IPS DF 19.7 (cell line): Measurements from ENCODE around the gene ZEB1.
"Not testable (repeated sequence)": the region's sequence is repeated elsewhere in the genome, so short reads cannot be mapped to it uniquely, and the experiment has no call there.

ENCODE experiments used
- DNase-seq: peaks from one replicate; pipeline ENCODE4 v3.0.0-alpha.2; 2013; ENCODE audit warnings: low read depth, low spot score

Gene ZEB1

DNA sequence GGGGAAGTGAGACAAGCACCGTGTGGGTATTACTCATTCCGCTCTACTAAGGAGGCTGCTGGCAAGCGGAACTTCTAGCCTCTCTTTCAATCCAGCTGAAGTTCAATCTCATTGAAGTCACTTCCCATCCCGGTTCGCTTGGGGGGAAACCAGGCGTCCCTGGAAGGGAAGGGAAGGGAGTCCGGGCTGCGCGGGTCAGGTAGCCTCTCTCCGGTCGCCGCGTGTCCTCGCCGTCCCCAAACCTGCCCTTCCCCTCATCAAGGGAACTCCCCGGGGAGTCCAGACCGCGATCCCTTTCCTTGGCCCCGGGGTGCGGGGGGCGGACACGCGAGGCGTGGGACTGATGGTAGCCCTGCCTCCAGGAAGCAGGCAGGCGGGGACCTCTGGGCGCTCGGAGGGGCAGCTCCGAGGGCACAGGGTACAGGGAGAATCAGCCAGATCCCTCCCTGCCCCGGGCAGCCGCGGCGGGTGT, 598 bp upstream of the ZEB1 start:
- no peak for DNase-seq

DNA sequence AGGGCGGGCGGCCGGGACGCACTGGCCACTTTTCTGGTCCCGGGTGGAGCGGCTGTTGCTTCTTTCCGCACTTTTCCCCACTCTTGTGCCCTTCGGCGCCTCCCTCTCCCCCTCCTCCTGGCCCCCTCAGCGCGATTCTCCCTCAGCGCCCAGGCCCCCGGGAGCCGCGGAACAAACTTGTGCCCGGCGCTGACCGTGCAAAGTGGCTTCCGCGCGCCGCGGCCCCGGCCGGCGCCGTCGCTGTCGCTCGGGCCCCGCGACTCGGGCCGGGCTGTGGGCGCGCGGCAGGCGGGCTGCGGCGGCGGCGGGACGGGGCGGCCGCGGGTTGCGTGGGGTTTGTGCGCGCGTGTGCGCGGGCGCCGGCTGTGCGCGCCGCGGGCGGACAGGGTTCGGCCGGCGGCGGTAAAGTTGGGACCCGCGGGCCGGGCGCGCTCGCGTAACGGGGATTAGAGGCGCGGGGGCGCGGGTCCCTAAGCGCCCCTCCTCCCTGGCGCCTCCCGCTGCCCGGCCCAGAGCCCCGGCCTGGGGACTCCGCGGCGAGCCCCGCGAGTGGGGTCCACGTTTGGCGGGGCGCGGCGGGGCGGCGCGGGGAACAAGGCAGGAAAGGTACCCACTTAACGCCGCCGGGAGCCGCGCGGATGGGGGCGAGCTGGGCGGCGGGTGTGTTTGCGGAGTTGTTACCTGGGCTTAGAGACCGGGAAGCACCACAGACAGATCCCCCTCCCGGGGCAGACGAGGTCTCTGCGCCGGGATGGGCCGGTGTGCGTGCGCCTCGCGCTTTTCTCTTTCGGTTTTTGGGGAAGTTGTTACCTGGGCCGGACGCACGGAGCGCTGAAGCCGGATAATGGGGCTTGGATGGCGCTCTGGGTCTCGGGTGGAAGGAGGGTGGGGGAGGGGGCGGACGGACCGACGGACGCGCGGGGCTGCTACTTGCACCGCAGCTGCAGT, 860 bp downstream of the ZEB1 start:
- no peak for DNase-seq

DNA sequence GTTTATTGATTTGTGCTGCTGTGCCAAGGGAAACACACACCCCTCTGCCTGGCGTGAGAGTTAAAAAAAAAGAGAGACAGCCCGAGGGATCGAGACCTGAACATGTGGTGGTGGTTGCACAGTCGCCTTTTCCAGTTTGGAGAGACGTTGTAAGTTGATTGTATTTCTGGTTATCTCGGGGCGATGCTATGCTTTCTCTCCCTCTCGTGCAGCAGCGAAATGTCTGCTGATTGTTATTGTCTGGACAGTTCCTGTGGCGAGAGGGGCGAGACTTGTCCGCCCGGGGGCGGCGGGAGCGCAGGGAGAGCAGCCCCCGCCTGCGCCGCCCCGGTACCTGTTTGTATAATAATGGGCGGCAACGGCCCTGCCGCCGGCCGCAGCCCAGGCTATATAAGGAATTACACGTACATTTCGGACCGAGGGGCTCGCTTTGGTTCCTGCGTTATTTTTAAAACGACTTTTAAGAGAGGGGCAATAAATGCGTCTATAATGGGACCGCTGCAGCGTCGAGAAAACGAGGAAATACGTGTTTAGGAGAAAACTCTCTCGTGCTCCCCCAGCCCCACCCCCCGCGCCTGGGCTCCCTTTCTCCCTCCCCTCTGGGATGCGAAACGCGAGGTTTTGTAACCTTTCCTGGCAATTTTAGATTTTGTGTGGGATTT, 1.7 kb downstream of the ZEB1 start:
- DNase-seq = no peak

DNA sequence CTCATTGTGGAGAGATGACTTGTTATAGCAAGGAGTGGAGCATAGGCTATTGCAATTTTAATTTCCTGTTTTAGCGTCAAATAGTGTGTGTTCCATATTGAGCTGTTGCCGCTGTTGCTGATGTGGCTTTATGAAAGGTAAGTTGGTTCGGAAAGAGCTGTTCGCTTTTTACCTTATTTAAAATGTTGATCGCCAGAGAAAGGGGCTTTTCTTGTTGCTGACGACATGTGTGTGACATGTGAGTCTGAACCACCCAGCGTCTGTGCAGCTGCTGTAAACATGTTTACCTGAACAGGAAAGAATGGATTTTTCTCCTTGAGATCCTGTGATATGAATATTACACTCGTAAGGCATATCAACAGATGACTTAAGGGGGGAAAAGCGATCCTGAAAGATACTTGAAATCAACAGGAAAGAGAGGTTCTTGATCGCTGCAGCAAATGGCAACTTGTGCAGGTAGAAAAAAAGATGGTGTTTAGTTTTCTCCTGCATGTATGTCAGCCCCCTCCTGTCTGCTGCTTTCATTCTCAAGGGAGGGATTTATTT, 2.5 kb downstream of the ZEB1 start:
- DNase-seq = no peak

DNA sequence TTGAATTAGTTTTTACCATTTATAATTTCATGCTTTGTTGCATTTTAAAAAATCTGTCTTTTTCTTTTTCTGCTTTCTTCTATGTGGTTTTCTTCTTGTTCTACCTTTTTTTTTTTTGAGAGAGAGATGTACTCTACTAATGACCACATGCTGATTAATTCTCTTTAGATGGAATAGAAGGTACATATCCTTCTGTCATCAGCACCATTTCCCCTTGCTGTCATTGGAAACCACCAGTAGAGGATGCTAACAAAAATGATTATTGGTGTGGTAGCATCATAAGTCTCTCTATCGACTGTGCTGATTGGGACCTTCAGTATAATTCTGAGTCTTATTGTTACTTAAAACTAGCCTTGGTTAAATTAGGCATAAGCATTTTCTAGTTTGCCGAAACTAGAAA, 3.6 kb downstream of the ZEB1 start:
- no peak for DNase-seq

DNA sequence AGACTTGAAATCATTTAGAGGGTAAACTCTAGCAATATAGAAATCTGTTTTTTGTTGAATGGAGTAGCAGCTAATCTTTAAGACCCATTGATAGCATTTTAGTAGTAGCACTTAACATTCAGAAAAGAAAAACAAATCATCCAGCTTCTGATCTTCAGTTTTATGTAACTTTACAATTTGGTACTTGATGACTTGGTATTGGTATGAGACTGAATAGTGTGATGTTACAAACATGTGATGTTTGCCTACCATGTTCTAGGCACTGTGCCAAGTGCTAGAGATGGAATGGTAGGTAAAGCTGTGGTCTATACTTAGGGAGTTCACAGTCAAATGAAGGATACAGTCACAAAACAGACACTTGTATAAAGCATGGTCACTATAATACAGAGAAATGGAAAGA, 21.3 kb downstream of the ZEB1 start:
- no peak for DNase-seq

DNA sequence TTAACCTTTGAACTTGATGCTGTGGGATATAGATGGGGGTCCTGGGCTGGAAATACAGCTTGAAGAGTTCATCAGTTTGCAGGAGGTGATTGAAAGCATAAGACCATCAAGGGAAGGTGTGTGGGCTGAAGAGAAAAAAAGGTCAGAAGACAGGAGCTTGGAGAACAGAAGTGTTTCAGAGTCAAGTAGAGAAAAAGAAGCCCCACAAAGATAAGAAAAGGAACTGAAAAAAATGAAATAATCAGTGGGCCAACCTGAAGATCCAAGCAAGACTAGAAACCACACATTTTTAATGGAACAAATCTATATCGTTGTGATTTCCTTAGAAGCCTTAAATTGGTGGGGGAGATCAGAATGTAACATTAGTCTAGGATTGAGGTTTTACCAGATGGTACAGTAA, 22.5 kb downstream of the ZEB1 start:
- DNase-seq = no peak

DNA sequence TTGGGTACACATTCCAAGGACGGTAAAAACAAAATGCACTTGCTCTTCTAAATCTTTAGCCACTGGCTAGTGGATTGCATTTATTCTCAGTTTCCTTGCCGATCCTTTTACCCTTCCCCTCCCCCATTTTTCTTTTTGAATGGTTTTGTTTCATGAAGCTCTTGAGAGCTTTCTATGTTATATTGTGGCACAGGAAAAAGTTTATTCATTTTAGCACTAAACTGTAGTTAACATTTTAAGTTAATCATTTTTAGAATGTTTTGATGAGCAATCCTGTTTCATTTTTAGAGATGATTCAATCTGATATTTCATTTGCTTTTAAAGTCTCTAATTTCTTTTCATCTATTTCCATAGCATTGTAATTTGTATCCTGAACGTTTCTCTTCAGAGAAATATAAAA, 24.0 kb downstream of the ZEB1 start:
- DNase-seq = no peak

DNA sequence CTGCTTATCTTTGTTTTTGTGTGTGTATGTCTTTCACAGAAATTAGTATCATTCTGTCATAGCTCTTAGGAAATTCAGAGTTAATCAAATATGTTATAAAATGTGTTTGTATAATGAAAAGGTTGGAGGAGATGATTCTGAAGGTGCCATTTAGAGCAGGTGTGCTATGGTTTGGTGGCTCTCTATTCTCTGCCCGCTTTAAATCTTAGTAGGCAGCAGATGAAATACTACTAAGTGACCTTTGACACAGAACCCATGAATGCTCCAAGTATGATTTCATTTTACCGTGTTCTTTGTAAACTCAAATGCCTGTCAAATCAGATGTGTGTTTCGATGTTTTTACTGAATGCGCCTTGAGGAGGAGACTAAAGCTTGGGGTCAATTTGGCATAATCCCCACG, 24.5 kb downstream of the ZEB1 start:
- no peak for DNase-seq

DNA sequence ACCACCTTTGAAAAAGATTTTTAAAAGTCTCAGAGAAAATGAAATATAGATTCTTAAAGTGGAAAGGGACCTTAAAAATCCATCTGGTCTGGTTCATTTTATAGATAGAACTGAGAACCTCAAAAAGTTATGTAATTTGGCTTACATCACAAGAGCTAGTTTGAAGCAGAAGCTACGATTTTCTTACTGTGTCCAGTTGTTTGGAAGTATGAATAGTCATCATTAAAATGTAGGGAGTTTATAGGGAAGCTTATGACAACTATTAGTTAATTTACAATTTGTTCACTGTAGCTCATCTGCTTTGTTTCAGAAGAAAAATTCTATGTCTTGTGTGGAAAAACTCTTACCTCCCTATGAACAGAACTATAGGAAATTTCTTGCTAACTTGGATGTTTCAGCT, 26.9 kb downstream of the ZEB1 start:
- DNase-seq = no peak

DNA sequence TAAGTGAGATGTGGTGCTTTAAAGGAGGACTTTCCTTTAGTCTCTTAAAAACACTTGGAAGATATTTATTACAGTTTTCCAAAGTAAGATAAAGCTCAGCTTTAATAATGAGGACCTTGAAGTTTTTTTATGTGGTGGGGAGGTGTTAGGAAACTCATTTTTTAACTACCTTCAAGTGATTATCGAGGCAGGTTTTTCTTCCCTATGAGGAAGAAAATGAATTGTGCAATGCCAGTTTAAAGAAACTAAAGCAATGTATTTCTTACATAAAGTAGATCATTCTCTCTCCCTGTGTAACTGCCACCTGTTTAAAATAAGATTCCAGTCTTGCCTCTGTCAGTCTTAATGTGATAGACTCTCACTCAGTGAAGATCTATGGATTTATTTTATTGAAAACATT, 27.9 kb downstream of the ZEB1 start:
- DNase-seq = no peak

DNA sequence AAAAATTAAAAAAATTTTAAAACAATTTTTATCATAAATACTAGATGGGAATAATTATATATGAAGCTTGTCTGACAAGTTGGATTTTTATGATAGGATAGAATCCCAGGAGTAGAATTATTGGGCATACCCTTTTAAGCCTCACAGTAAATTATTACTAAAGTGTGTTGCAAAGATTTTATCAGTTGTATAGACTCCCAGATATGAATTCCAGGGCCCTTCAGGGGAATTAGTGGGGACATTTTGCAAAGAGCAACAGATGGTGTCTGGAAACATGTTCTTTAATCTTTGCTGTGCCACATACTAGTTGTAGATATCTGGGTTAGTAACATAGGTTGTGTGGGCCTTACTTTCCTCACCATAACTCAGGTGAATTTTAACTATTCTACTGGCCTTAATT, 28.7 kb downstream of the ZEB1 start:
- DNase-seq = no peak

DNA sequence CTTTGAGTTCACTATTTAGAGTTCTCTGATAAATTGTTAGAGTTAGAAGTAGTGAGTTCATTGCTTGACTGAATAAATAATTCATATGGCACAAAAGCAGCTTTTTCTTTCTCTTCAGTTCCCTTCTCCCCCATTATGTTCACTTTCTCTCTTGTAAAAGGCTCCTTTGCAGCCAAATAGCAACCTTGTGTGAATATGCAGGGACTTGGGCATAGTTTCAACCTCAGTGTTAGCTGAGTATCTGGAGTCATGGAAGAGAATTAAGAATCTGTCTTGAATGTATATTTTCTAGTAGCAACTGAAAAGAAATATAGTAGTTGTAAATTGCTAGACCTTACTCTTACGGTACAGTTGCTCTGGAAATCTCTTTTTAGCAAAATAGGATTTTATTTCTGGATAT, 31.9 kb downstream of the ZEB1 start:
- no peak for DNase-seq

DNA sequence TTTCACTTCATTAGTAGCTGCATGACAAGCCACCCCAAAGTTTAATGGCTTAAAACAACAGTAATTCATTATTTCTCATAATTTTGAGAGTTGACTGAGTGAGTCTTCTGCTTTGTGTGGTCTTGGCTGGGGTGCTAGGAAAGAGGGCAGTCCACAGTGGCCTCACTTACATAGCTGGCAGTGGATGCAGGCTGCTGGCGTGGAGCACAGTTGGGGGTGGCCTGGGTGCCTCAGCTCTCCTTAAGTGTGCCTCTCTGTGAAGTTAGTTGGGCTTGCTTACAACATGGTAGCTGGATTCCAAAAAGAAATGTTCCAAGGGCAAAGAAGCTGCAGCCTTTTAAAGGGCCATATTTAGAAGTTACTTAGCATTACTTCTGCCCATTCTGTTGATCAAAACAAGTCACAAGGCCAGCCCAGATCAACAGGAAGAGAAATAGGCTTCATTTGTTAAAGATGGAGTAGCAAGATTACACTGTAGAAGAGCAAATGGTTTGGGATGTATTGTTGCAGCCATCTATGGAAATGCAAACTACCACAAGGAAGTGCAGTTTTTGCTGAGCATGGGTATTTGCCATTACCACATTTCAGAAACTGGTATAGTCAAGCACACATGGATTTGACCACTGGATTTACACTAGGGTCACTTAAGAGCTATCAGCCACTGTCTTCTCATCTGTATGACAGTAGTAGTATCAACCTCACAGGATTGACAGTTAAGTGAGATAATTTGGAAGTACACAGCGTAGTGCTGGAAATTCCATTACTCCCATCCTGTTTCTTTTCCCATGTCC, 33.6 kb downstream of the ZEB1 start:
- DNase-seq = no peak

DNA sequence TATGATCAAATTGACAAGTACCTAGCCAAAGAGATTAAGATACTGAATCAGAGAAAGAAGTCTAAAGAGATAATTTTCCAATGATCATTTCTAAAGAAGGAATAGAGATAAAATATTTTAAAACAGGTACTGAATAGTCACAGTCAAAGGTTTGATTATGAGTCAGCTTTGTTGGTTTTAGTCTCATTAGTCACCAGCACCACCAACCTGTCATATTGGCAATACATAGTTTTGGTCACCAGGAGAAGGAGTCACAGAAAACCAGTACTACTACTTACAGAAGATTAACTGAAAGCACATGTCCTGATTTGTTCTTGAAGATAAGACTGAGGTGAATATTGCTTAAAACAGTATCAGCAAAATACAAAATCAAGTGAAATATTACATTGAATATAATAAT, 34.6 kb downstream of the ZEB1 start:
- DNase-seq = no peak

DNA sequence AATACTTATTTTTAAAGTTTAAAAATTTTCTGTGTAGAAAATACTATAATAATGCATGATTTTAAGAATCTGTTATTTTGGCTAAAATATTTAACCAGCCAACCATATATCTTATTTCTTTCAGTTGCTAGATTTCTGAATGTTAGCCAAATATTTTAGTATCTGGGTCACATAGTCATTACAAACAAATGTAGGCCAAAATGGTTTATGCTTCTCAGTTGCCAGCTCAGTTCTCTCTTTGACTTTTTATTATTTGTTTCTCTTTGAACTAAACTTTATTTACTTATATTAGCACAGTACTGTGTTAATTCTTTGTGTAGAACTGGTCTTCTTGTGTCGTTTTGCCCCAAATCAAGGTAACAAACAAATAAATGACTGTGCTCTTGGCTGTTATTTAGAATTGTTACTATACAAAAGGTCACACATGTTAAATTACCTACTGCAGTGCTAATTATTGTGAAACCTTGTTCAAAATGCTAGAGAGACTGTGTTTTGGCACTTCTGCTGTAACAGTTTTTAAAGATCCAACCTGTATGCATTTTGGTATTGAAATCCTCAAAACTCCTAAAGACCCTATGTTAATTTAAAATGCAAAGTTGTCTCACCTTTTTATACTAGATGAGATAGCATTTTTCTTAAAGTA, 39.8 kb downstream of the ZEB1 start:
- no peak for DNase-seq

DNA sequence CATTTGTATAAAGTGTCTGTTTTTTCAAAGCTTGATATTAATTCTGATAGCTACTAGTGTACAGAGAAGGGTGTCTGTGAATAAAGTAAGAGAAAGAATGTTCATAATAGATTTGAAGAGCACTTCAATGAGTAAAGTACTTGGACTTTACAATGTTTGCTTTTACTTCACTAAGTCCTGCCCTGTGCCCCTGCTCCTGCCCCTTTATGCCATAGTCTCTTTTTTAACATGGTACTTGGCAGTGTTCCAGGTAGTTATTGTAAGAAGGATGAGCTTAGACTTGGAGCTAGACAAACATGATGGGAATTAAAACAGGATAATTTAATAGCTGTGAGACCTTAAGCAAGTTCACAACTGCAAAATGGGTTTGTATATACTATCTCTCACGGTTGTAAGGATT, 41.0 kb downstream of the ZEB1 start:
- no peak for DNase-seq

DNA sequence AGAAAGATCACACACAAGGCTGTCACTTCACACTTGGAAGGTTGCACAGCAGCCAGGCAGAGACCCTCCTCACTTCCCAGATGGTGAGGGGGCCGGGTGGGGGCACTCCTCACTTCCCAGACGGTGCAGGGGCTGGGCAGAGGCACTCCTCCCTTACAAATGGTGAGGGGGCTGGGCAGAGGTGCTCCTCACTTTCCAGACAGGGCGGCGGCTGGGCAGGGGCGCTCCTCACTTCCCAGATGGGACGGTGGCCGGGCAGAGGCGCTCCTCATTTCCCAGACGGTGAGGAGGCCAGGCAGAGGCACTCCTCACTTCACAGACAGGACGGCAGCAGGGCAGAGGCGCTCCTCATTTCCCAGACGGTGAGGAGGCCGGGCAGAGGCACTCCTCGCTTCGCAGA, 42.5 kb downstream of the ZEB1 start:
- DNase-seq = not testable (repeated sequence)

DNA sequence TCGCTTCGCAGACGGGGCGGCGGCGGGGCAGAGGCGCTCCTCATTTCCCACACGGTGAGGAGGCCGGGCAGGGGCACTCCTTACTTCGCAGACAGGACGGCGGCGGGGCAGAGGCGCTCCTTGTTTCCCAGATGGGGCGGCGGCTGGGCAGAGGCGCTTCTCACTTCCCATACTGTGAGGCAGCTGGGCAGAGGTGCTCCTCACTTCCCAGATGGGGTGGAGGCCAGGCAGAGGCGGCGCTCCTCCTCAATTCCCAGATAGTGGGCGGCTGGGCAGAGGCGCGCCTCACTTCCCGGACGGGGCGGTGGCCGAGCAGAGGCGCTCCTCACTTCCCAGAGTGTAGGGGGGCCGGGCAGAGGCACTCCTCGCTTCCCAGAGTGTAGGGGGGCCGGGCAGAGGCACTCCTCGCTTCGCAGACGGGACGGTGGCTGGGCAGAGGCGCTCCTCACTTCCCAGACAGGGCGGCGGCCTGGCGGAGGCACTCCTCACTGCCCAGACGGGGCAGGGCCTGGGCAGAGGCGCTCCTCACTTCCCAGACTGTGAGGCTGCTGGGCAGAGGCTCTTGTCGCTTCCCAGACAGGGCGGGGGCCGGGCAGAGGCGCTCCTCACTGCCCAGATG, 43.1 kb downstream of the ZEB1 start:
- DNase-seq = no peak

DNA sequence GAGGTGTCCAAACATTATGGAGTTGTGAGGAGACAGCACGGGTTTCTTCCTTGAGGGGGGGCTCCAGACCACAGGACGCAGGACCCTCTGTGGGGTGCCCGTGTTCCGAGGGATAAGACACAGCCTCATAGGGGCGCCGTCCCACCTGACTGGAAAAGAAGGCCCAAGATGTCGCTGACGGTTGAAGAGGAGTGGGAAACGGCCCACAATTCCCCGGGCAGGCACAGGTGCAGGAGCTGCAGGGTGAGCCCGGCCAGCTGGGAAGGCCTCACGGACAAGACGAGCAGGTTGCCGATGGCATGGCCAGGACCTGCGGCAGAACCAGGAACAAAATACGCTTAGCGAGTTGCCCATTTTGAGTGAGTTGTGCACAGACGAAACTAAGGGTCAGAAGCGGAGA, 44.7 kb downstream of the ZEB1 start:
- DNase-seq = not testable (repeated sequence)

DNA sequence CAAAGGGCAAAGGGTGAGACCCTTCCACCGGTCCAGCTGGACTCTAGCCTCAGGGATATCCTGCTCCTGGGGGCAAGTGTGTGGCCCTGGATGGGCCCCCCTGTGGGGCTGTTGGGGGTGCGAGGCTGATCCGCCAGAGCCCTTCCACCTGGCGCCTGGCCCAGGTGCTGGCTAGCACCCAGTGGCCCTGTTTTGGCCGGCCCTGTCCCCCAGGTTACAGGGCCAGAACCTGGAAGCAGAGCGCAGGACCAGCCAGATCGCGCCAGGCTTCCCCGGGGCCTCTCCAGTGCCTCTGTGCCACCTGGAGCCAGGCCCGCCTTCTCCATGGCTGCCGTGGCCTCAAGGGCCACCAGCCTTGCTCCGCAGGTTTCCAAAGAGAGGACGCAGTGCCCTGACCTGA, 45.2 kb downstream of the ZEB1 start:
- DNase-seq = not testable (repeated sequence)
